GM23248 (cell line): ENCODE measurements around the gene IGFL3. TPM values are rescaled to one million over a fixed set of nuclear protein-coding genes. Genes with fewer than 3 reads are reported as not detected.

Experiments used
- DNase-seq: peaks from one replicate; pipeline ENCODE4 v3.0.0-alpha.2; 2015
- H2AFZ ChIP-seq: fragments of 200-600 bp; sonication (generic); 2 replicates; pipeline ENCODE4 v1.6.1; 2016; ENCODE audit warnings: antibody characterized with exemption
- H3F3A ChIP-seq: fragments of 200-600 bp; sonication (generic); 2 replicates; pipeline ENCODE4 v1.6.1; 2016; ENCODE audit warnings: mild to moderate bottlenecking, antibody characterized with exemption, mixed run types; ENCODE audit not compliant: insufficient read depth
- H3K27ac ChIP-seq: fragments of 200-600 bp; sonication (generic); 2 replicates; pipeline ENCODE4 v1.5.1; 2016; ENCODE audit warnings: mild to moderate bottlenecking
- H3K27me3 ChIP-seq: fragments of 200-600 bp; sonication (generic); replicated peaks from 2 replicates; pipeline ENCODE4 v1.6.1; 2016; ENCODE audit warnings: mild to moderate bottlenecking; ENCODE audit not compliant: insufficient read depth
- H3K36me3 ChIP-seq: fragments of 200-600 bp; sonication (generic); 2 replicates; pipeline ENCODE4 v1.6.1; 2016; ENCODE audit warnings: low read depth, mild to moderate bottlenecking
- H3K4me1 ChIP-seq: fragments of 200-600 bp; sonication (generic); 2 replicates; pipeline ENCODE4 v1.6.1; 2016; ENCODE audit warnings: mild to moderate bottlenecking; ENCODE audit not compliant: insufficient read depth
- H3K4me2 ChIP-seq: fragments of 200-600 bp; sonication (generic); one replicate; pipeline ENCODE4 v1.6.1; 2016; ENCODE audit warnings: mild to moderate bottlenecking; ENCODE audit not compliant: unreplicated experiment
- H3K4me3 ChIP-seq: fragments of 200-600 bp; sonication (generic); 2 replicates; pipeline ENCODE4 v1.5.1; 2016; ENCODE audit warnings: mild to moderate bottlenecking
- H3K79me2 ChIP-seq: fragments of 200-600 bp; sonication (generic); 2 replicates; pipeline ENCODE4 v1.6.1; 2016; ENCODE audit warnings: mild to moderate bottlenecking; ENCODE audit not compliant: insufficient read depth
- H3K9ac ChIP-seq: fragments of 200-600 bp; sonication (generic); 2 replicates; pipeline ENCODE4 v1.6.1; 2016; ENCODE audit warnings: mild to moderate bottlenecking
- H3K9me2 ChIP-seq: fragments of 200-600 bp; sonication (generic); 2 replicates; pipeline ENCODE4 v1.6.1; 2016; ENCODE audit warnings: mixed run types, mild to moderate bottlenecking, moderate library complexity; ENCODE audit not compliant: insufficient read depth
- H3K9me3 ChIP-seq: fragments of 200-600 bp; sonication (generic); one replicate; pipeline ENCODE4 v1.6.1; 2017; ENCODE audit warnings: low read depth
- H4K20me1 ChIP-seq: fragments of 200-600 bp; sonication (generic); 2 replicates; pipeline ENCODE4 v1.6.0; 2016; ENCODE audit not compliant: insufficient read depth
- EZH2 ChIP-seq: fragments of 200-600 bp; sonication (generic); IDR thresholded peaks from 2 replicates; pipeline ENCODE4 v1.6.1; 2018; ENCODE audit warnings: antibody characterized with exemption, mild to moderate bottlenecking; ENCODE audit not compliant: insufficient read depth, poor library complexity, severe bottlenecking
- EZH2phosphoT487 ChIP-seq: fragments of 200-600 bp; sonication (generic); IDR thresholded peaks from 2 replicates; pipeline ENCODE4 v1.6.1; 2018; ENCODE audit warnings: antibody characterized with exemption, moderate library complexity, mild to moderate bottlenecking, low read depth; ENCODE audit not compliant: insufficient read depth
- WGBS, 2 experiments: methylation state at CpG; one replicate each; pipeline ENCODE4 v1.1.6; 2015 to 2017; ENCODE audit warnings: low lambda C conversion rate in 2 of 2, low coverage in 1 of 2; ENCODE audit errors: missing lambda C conversion rate in 2 of 2; 5-methylcytosine and 5-hydroxymethylcytosine counted together
- in situ Hi-C: fragments of 300-500 bp; cut with MboI; formaldehyde crosslinking; loops from 2 replicates; pipeline ENCODE4 v1.15.0; 2020
- polyA plus RNA-seq: library from polyadenylated mRNA; unstranded; fragments of >200 nt; fragmentation: Nextera tagmentation; extraction: Ambion mirVana; gene quantifications from 2 replicates; pipeline ENCODE4 v1.2.1, GENCODE V29; 2016
- total RNA-seq: library from RNA; depleted of rRNA; stranded (reverse); fragments of >200 nt; shearing (Covaris generic); gene quantifications from 2 replicates; pipeline ENCODE4 v1.2.3, GENCODE V29; 2014

The IGFL3 gene
- total and polyA plus RNA-seq, 2 experiments from 2014 or later, result not detected

DNA sequence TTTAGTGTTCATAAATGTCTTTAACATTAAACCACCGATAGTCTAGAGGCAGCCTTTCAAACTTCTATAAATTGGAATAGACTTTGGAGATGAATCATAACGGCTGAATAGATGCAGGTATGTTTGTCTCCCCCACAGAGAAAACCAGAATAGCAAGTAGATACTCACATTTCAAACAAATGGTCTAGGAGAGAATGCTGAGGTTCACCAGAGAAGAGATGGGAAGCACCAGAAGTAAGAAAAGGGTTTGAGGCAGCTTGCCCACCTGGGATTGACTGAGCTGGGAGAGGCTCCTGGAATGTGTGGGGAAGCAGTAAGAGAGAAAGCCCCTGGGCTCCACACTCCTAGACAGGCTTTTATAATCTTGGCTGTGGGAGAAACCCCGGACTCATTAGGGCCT, 6.4 kb downstream of the IGFL3 start:
- Histone ChIP-seq H2AFZ (no peak overlapping the region), H3K9me2 (no peaks in the 10 kb centered on the region), H3K4me1 (peaks cover 20% of the 10 kb centered on the region), H3K4me3 (no peak overlapping the region), H3F3A (peaks cover 6% of the 10 kb centered on the region), H3K27me3 (no peaks in the 10 kb centered on the region), H3K27ac (no peak overlapping the region), H3K4me2 (no peak overlapping the region), H4K20me1 (no peaks in the 10 kb centered on the region), H3K36me3 (no peaks in the 10 kb centered on the region), H3K9me3 (no peaks in the 10 kb centered on the region), H3K79me2 (no peaks in the 10 kb centered on the region), H3K9ac (no peak overlapping the region)
- WGBS, 2 experiments, result 81% methylated on average over 3 of the region's 3 CpGs
- TF ChIP-seq EZH2phosphoT487 (no peak), EZH2 (no peak)
- in situ Hi-C loops, result no loop called here
- DNase-seq, result no peak

DNA sequence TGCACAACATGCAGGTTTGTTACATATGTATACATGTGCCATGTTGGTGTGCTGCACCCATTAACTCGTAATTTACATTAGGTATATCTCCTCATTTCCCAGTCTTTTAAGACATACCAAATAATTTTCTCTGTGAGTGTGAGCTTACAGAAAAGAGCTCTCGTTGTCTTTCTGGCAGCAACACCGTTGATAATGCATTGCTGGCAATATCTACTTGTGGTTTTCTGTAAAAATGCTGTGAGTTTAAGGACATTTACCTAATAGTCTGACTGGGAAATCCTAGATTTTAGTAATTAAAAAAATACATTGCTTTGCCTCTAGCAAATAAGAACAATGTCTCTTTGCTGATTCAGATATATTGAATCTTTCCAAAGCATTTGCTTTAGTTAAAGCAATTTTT, 8.4 kb downstream of the IGFL3 start:
- no peaks in the 10 kb centered on the region for H3K9me2 ChIP-seq

DNA sequence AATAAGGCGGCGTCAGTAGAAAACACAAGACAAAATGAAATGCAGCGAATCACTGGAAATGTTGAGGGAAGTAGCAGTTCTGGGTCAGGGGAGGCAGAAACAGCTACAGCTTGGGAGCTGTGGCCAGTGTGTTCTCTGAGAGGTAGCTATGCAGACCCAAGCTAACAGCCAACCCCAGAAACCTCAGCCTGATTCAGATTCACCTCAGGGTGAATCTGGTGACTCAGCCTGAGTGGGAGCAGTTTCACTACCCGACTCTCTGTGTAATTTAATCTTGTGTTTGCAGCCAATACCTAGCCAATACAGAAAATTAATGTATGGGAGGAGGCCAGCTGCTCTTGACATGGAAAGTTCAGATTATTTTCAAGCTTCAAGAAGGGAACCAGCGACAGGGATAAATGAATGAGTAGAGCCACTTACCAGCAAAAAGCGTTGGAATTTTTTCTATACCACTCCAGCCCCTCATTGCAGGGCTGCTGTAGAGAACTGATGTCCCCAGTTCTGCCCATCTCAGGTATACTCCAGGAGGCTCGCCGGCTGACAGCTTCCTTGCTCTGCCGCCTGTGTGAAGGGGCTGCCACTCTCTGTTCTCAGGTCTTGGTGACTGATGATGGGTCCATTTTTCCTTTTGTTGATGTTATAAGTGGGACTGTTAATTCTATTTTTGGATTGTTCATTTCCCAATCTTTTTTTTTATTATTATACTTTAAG, 8.9 kb downstream of the IGFL3 start:
- peak overlapping the region; percentile 38; the same call in 1 of the 2 replicates for H3K4me3 ChIP-seq
- in situ Hi-C loops, result no loop called here
- no peaks in the 10 kb centered on the region for H4K20me1 ChIP-seq
- H3K9me2 ChIP-seq, result no peaks in the 10 kb centered on the region
- H3K4me2 ChIP-seq, result peak overlapping the region; percentile 50
- TF ChIP-seq EZH2phosphoT487 (no peak), EZH2 (no peak)
- peak overlapping the region; percentile 51 for H3K27ac ChIP-seq
- peaks cover 6% of the 10 kb centered on the region for H3F3A ChIP-seq
- no peaks in the 10 kb centered on the region for H3K27me3 ChIP-seq
- no peak overlapping the region for H3K9ac ChIP-seq
- no peaks in the 10 kb centered on the region for H3K36me3 ChIP-seq
- peak; percentile 91 for DNase-seq
- no peaks in the 10 kb centered on the region for H3K9me3 ChIP-seq
- 61 to 65% methylated on average over 9 of the region's 9 CpGs for WGBS, 2 experiments
- H3K4me1 ChIP-seq, result peaks cover 27% of the 10 kb centered on the region
- no peak overlapping the region for H2AFZ ChIP-seq
- no peaks in the 10 kb centered on the region for H3K79me2 ChIP-seq

More for the DNA sequence above, 8.4 kb downstream of the IGFL3 start:
- peak overlapping the region; percentile 50 for H3K4me2 ChIP-seq
- H3K9me3 ChIP-seq, result no peaks in the 10 kb centered on the region
- DNase-seq, result no peak
- no peak for TF ChIP-seq EZH2
- TF ChIP-seq EZH2phosphoT487, result no peak
- in situ Hi-C loops, result no loop called here
- peaks cover 6% of the 10 kb centered on the region for H3F3A ChIP-seq
- no peak overlapping the region for H3K4me3 ChIP-seq
- 53 to 61% methylated on average over 3 of the region's 3 CpGs for WGBS, 2 experiments
- no peaks in the 10 kb centered on the region for H4K20me1 ChIP-seq
- no peak overlapping the region for H3K9ac ChIP-seq
- peaks cover 26% of the 10 kb centered on the region for H3K4me1 ChIP-seq
- no peak overlapping the region for H3K27ac ChIP-seq
- H3K79me2 ChIP-seq, result no peaks in the 10 kb centered on the region
- H2AFZ ChIP-seq, result no peak overlapping the region
- no peaks in the 10 kb centered on the region for H3K27me3 ChIP-seq
- no peaks in the 10 kb centered on the region for H3K36me3 ChIP-seq

DNA sequence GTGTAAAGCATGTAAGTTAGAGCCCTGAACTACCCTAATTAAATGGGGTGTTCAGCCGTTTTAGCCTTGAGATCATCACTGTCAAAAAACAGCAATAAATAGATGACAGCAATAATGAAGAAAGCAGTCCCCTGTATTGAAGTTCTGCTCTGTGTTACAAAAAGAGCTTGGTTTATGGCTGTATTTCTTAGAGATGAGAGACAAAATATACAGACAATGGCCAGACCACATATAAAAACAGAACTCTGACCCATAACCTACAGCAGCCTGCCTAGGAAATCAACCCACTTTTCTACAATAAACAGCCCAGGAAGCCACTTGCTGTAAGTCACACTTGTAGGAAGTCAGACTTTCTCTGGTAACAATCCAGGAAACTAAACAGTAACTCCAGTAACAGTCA, 10.8 kb downstream of the IGFL3 start:
- no peaks in the 10 kb centered on the region for H3K79me2 ChIP-seq
- TF ChIP-seq EZH2phosphoT487 (no peak), EZH2 (no peak)
- no peak overlapping the region for H3K4me3 ChIP-seq
- H4K20me1 ChIP-seq, result no peaks in the 10 kb centered on the region
- no peak overlapping the region for H3K27ac ChIP-seq
- no peak overlapping the region for H3K9ac ChIP-seq
- H3K9me2 ChIP-seq, result no peaks in the 10 kb centered on the region
- no peaks in the 10 kb centered on the region for H3K36me3 ChIP-seq
- 6 to 17% methylated on average over 1 of the region's 1 CpG for WGBS, 2 experiments
- H3K4me2 ChIP-seq, result no peak overlapping the region
- no peaks in the 10 kb centered on the region for H3K27me3 ChIP-seq
- DNase-seq, result no peak
- H3F3A ChIP-seq, result peaks cover 6% of the 10 kb centered on the region
- H3K4me1 ChIP-seq, result peaks cover 27% of the 10 kb centered on the region
- H2AFZ ChIP-seq, result no peak overlapping the region
- H3K9me3 ChIP-seq, result no peaks in the 10 kb centered on the region
- in situ Hi-C loops, result no loop called here
